ENCODE data around the gene LIPA. TPM values are rescaled to one million over a fixed set of nuclear protein-coding genes. Genes with fewer than 3 reads are reported as not detected.
A peak's percentile ranks its signal among the peaks of the same experiment; 100 is the strongest.
"Not testable (repeated sequence)": the region's sequence is repeated elsewhere in the genome, so short reads cannot be mapped to it uniquely, and the experiment has no call there.

The LIPA gene
- total and polyA plus RNA-seq, 5 donors = 14.0 to 34.7 (median 25.6) TPM

DNA sequence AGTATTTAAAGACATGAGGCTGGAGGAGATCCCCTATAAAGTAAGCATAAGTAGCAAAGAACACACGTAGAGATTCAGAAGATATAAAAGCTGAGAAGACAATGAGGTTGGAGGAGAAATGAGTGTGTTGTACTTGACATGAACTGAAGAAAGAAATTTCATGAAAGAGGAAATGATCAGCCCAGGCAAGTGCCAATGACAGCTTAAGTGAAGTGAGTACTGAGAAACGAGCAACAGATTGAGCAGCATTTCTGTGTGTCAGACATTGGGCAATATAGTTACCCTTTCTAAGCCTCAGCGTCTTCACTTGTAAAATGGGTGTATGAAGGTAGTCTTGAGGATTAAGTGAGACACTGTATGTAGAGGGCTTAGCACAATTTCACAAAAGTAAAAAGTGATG lies 4.8 kb upstream of the LIPA start:
- intact Hi-C loops (cut with DNase I) = loop anchor here in 2 of 4 donors (5.0 to 10.0 kb wide), 3 partner anchors 116 to 136 kb away; partner anchors contain the start of genes IFIT1 (in 1 of the 2) and IFIT1B (in 1 of the 2)
- 67% methylated on average over 3 of the region's 3 CpGs for WGBS
- Histone ChIP-seq H3K4me1 (ENCODE audit: control insufficient read depth, insufficient read depth, low read length) (no peaks in the 10 kb centered on the region), H3K27me3 (ENCODE audit: control insufficient read depth, insufficient read depth) (no peaks in the 10 kb centered on the region), H3K27ac (ENCODE audit: low read length) (no peak overlapping the region), H3K4me3 (ENCODE audit: low read length) (no peak overlapping the region), H3K9me3 (ENCODE audit: control insufficient read depth, low read length) (no peaks in the 10 kb centered on the region)
- ATAC-seq = no peak
- no peak for DNase-seq

DNA sequence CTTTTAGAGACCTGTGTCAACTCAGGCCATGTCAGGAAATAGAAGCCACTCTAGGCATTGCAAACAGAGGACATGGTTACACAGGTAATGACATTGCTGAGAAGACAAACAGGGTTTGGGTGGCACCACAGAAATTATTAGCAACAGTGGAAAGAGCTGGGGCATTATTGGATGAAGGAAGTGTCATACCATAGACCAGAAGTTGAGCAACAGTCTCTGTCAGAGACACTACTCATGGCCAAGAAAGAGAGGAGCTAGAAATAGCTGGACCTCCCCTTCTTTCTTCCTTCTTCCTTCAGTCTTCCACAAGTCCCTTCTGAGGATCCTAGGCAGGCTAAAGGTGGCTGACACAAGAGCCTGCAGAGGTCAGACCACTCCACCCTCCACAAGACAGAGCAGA lies 4.2 kb upstream of the LIPA start:
- H3K4me1 ChIP-seq (ENCODE audit: control insufficient read depth, insufficient read depth, low read length) = no peaks in the 10 kb centered on the region
- no peaks in the 10 kb centered on the region for H3K27me3 ChIP-seq (ENCODE audit: control insufficient read depth, insufficient read depth)
- no peak for ATAC-seq
- DNase-seq = no peak
- no peaks in the 10 kb centered on the region for H3K9me3 ChIP-seq (ENCODE audit: control insufficient read depth, low read length)
- no peak overlapping the region for H3K27ac ChIP-seq (ENCODE audit: low read length)
- intact Hi-C loops (cut with DNase I) = loop anchor here in 2 of 4 donors (5.0 to 10.0 kb wide), 3 partner anchors 117 to 137 kb away; partner anchors contain the start of genes IFIT1 (in 1 of the 2) and IFIT1B (in 1 of the 2)
- H3K4me3 ChIP-seq (ENCODE audit: low read length) = no peak overlapping the region

DNA sequence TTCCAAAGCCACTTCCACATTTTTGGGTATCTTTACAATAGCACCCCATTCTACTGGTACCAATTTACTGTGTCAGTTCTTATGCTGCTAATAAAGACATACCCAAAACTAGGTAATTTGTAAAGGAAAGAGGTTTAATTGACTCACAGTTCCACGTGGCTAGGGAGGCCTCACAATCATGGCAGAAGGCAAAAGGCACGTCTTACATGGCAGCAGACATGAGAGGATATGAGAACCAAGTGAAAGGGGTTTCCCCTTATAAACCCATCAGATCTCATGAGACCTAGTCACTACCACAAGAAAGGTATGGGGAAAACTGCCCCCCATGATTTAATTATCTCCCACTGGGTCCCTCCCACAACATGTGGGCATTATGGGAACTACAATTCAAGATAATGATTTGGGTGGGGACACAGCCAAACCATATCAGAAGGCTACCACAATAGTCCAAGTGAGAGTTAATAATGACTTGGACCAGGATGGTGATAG lies 3.6 kb upstream of the LIPA start:
- not testable (repeated sequence) for H3K4me3 ChIP-seq (ENCODE audit: low read length); H3K9me3 ChIP-seq (ENCODE audit: control insufficient read depth, low read length); ATAC-seq; H3K27me3 ChIP-seq (ENCODE audit: control insufficient read depth, insufficient read depth); H3K27ac ChIP-seq (ENCODE audit: low read length); H3K4me1 ChIP-seq (ENCODE audit: control insufficient read depth, insufficient read depth, low read length); DNase-seq
- 85% methylated on average over 2 of the region's 2 CpGs for WGBS
- intact Hi-C loops (cut with DNase I) = loop anchor here in 2 of 4 donors (5.0 to 10.0 kb wide), 3 partner anchors 117 to 137 kb away; partner anchors contain the start of genes IFIT1 (in 1 of the 2) and IFIT1B (in 1 of the 2)

DNA sequence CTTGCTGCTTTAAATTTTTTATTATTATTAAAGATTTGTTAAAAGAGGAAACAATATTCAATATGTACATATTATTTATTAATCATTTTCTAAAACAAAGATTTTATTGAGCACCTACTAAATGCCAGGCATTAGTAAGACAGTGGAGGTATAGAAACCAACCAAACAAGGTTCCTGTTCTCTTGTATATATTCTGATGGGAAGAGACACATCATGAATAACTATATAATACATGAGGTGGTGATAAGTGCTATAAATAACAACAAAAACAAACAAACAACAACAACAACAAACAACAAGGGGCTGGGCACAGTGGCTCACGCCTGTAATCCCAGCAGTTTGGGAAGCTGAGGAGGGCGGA lies 630 bp upstream of the LIPA start:
- H3K27ac ChIP-seq (ENCODE audit: low read length) = no peak overlapping the region
- H3K9me3 ChIP-seq (ENCODE audit: control insufficient read depth, low read length) = no peaks in the 10 kb centered on the region
- peak overlapping the region; percentile 93 for H3K4me3 ChIP-seq (ENCODE audit: low read length)
- no peaks in the 10 kb centered on the region for H3K27me3 ChIP-seq (ENCODE audit: control insufficient read depth, insufficient read depth)
- 93% methylated on average over 2 of the region's 2 CpGs for WGBS
- H3K4me1 ChIP-seq (ENCODE audit: control insufficient read depth, insufficient read depth, low read length) = peaks cover 1% of the 10 kb centered on the region
- DNase-seq (no peak), ATAC-seq (no peak)
- intact Hi-C loops (cut with DNase I) = loop anchor here in 1 of 4 donors (10.0 kb wide), 1 partner anchor 123 kb away; the partner anchor contains the start of gene IFIT1B

DNA sequence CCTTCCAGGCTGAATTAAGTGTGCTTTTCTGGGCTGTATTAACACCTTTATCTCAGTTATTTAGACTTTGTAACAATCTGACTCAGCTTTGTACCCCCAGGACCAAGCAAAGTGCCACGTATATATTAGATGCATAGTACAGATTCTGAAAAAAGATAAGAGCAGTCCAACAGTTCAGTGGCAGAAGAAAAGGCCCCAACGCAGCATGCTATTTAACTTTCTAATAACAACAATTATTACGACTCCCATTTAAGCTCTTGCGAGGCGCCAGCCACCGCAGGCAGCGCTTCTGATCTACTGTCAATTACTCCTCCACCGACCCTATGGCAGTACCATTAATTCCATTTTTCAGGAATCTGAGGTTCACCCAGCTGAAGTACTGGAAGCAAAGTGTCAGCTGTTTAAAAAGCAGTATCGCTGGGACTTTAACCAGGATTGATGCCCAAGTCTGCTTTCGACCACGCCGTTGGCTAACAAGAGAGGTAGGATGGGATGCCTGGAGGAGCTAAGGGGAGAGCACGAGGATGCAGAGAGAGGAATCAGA lies 638 bp downstream of the LIPA start:
- Histone ChIP-seq H3K4me1 (ENCODE audit: control insufficient read depth, insufficient read depth, low read length) (peaks cover 1% of the 10 kb centered on the region), H3K4me3 (ENCODE audit: low read length) (peak overlapping the region; percentile 93), H3K27ac (ENCODE audit: low read length) (peak overlapping the region; percentile 86), H3K9me3 (ENCODE audit: control insufficient read depth, low read length) (no peaks in the 10 kb centered on the region), H3K27me3 (ENCODE audit: control insufficient read depth, insufficient read depth) (no peaks in the 10 kb centered on the region)
- intact Hi-C loops (cut with DNase I) = loop anchor here in 1 of 4 donors (10.0 kb wide), 1 partner anchor 124 kb away; the partner anchor contains the start of gene IFIT1B
- WGBS = 23% methylated on average over 13 of the region's 13 CpGs
- DNase-seq (no peak), ATAC-seq (no peak)

DNA sequence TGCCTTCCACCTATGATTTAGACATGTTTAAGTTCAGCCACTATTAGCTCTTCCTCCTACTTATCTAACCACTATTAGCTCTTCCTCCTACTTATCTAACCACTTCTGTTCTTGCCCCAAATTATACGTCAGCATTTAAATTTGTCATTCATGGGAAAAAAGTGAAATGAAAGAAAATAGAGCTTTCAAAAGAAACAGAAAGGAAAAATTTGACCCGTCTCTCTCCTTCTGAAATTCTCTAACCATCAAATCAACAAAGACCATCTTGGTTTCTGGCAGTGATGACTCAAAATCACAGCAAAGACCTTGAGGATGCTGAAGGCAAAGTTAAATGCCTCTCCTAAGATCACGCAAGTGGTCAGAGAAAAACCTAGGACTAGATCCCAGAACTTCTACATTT lies 2.6 kb downstream of the LIPA start:
- Histone ChIP-seq H3K27me3 (ENCODE audit: control insufficient read depth, insufficient read depth) (no peaks in the 10 kb centered on the region), H3K4me1 (ENCODE audit: control insufficient read depth, insufficient read depth, low read length) (peaks cover 1% of the 10 kb centered on the region), H3K9me3 (ENCODE audit: control insufficient read depth, low read length) (no peaks in the 10 kb centered on the region), H3K4me3 (ENCODE audit: low read length) (no peak overlapping the region), H3K27ac (ENCODE audit: low read length) (no peak overlapping the region)
- no peak for DNase-seq
- intact Hi-C loops (cut with DNase I) = no loop called here
- no peak for ATAC-seq
- 72% methylated on average over 3 of the region's 3 CpGs for WGBS

DNA sequence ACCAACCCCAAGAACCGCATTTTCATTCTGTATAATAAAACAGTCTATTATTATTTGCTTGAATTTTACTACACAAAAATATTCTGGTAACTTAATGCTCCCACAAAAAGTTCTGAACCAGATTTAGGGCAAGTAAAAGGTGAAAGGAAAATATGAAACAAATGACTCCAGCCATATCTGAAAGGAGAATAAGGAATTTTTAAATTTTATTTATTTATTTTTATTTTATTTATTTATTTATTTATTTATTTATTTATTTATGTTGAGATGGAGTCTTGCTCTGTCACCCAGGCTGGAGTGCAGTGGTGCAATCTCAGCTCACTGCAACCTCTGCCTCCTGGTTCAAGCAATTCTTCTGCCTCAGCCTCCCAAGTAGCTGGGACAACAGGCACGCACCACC lies 4.0 kb downstream of the LIPA start:
- WGBS = over 99% methylated on average over 2 of the region's 2 CpGs
- intact Hi-C loops (cut with DNase I); H3K9me3 ChIP-seq (ENCODE audit: control insufficient read depth, low read length); H3K4me1 ChIP-seq (ENCODE audit: control insufficient read depth, insufficient read depth, low read length); ATAC-seq; H3K27me3 ChIP-seq (ENCODE audit: control insufficient read depth, insufficient read depth); DNase-seq; H3K27ac ChIP-seq (ENCODE audit: low read length); H3K4me3 ChIP-seq (ENCODE audit: low read length): not testable (repeated sequence)

DNA sequence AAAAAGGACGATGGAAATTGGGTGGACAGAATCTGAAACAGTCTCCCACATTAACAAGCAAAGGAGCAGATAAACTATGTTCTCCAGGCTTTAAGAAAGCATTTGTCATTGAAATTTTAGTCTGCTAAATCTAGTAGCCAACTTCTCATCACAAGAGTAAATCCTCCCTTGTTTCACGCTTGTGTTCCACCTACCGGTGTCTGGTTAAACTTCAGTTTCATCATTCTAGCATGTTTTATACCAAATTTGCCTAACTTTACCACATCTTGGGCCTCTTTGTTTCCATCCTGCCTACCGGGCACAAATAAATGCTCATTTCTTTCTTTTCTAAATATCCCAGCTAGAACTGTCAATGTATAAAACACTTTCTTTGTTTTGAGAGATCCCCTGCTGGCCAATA lies 5.8 kb downstream of the LIPA start:
- 66% methylated on average over 4 of the region's 4 CpGs for WGBS
- Histone ChIP-seq H3K4me1 (ENCODE audit: control insufficient read depth, insufficient read depth, low read length) (peaks cover 1% of the 10 kb centered on the region), H3K4me3 (ENCODE audit: low read length) (no peak overlapping the region), H3K27ac (ENCODE audit: low read length) (no peak overlapping the region), H3K27me3 (ENCODE audit: control insufficient read depth, insufficient read depth) (no peaks in the 10 kb centered on the region), H3K9me3 (ENCODE audit: control insufficient read depth, low read length) (no peaks in the 10 kb centered on the region)
- DNase-seq (no peak), ATAC-seq (no peak)
- intact Hi-C loops (cut with DNase I) = no loop called here

DNA sequence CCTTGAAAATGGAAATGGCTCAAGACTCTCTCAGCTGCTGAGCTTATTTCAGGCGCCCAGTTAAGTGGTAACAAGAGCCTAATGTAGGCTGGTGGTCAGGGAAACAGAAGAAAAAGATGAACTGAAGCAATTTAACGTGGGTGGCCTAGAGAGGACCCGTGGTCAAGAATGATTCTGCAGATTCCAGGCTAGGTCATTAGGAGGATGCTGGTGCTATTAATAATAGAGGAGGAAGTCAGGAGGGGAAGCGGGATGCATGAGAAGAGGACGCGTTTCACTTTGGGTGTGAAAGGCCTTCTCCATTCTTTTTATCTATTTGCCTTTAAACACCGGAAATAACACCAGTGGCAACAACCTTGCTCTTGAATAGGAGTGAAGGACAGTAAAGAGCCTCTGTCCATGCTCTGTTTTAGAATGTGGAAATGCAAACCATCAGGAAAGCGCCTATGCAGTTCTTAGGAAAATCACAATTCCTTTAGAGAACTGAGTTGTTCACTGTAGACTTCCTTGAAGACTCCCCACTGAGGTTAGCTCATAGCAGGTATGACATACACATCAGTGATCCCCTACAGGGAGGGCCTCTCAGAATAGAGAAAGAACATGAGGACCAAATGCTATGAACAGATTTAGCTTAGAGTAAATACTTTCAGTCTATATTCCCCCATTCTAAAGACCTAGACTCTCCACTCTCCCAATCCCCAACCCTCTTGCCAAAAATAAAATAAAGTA lies 8.6 kb downstream of the LIPA start:
- ATAC-seq (peak; percentile 17 to 55), DNase-seq (no peak)
- H3K27ac ChIP-seq (ENCODE audit: low read length) = no peak overlapping the region
- no peaks in the 10 kb centered on the region for H3K27me3 ChIP-seq (ENCODE audit: control insufficient read depth, insufficient read depth)
- H3K4me3 ChIP-seq (ENCODE audit: low read length) = no peak overlapping the region
- 47% methylated on average over 8 of the region's 8 CpGs for WGBS
- intact Hi-C loops (cut with DNase I) = no loop called here
- peaks cover 6% of the 10 kb centered on the region for H3K4me1 ChIP-seq (ENCODE audit: control insufficient read depth, insufficient read depth, low read length)
- H3K9me3 ChIP-seq (ENCODE audit: control insufficient read depth, low read length) = no peaks in the 10 kb centered on the region

DNA sequence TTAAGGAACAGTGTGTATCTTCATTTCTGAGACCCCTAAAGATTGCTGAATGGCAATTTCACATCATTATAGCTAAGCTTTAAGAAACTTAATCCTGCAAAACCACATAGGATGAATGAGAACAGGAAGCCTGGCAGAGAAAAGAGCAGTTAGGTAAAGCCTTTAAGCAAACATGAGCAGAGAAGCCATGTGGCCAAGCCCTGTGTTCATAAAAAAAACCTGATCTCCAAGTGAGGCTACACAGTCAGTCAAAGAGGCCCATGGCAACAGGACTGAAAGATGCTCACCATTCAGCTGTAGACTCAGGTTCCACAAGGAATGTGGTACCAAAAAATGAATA lies 9.3 kb downstream of the LIPA start:
- H3K4me3 ChIP-seq (ENCODE audit: low read length) = no peak overlapping the region
- no peak for DNase-seq
- intact Hi-C loops (cut with DNase I) = no loop called here
- no peaks in the 10 kb centered on the region for H3K9me3 ChIP-seq (ENCODE audit: control insufficient read depth, low read length)
- no peak for ATAC-seq
- peaks cover 6% of the 10 kb centered on the region for H3K4me1 ChIP-seq (ENCODE audit: control insufficient read depth, insufficient read depth, low read length)
- H3K27me3 ChIP-seq (ENCODE audit: control insufficient read depth, insufficient read depth) = no peaks in the 10 kb centered on the region
- H3K27ac ChIP-seq (ENCODE audit: low read length) = no peak overlapping the region

DNA sequence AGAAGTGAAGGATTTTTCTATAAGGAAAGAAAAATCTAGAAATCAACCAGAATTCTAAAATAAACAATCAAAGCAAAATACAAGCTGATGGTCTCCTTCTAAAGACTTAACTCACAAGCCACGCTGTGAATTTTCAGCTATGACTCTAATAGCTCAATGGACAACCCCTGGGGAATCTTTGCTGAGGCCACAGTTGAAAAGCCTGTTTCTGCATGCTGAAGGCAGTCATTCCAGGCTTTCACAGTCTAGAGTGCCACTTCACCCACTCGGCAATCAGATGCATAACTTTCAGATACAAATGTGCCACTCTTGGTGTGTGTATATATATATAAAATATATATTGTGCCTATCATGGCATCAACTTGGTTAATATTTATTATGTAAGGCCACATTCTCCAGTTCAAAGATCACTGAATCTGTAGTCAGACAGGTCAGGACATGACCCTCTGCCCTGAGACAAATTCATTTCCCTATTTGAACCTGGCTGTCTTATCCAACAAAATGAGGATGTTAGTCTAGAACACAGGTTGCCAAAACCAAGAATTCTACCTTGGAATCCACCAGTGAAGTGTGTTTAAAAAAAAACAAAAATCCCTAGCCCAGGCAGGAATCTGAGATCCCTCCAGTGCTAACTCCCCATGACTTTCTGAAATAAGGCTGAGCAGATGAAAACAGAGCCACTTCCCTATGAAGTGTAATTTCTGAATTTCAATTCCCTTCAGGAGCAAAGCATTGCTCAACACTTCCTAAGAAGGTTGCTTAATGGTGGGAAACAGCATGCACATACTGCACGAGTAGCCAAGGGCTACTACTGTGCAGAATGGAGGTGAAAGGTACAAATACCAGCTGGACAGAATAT lies 9.9 kb downstream of the LIPA start:
- DNase-seq (no peak), ATAC-seq (peak; percentile 71 to 72)
- WGBS = 69% methylated on average over 3 of the region's 3 CpGs
- intact Hi-C loops (cut with DNase I) = no loop called here
- no peak overlapping the region for H3K4me3 ChIP-seq (ENCODE audit: low read length)
- H3K27ac ChIP-seq (ENCODE audit: low read length) = no peak overlapping the region
- no peaks in the 10 kb centered on the region for H3K27me3 ChIP-seq (ENCODE audit: control insufficient read depth, insufficient read depth)
- H3K4me1 ChIP-seq (ENCODE audit: control insufficient read depth, insufficient read depth, low read length) = peaks cover 6% of the 10 kb centered on the region
- no peaks in the 10 kb centered on the region for H3K9me3 ChIP-seq (ENCODE audit: control insufficient read depth, low read length)

Measured in right cardiac atrium (tissue), 5 donors.